GM19372 (cell line): Measurements from ENCODE around the gene NPAS3.

Source experiments
- ATAC-seq: cut with Tn5 transposase; IDR thresholded peaks from one replicate; pipeline ENCODE4 v1.9.1; 2021; ENCODE audit warnings: mild to moderate bottlenecking, low read depth, moderate library complexity; ENCODE audit not compliant: unreplicated experiment

NPAS3 gene

GRCh38 chr14:33357225-33358010 is 418.7 kb downstream of the NPAS3 start:
- no peak for ATAC-seq

DNA sequence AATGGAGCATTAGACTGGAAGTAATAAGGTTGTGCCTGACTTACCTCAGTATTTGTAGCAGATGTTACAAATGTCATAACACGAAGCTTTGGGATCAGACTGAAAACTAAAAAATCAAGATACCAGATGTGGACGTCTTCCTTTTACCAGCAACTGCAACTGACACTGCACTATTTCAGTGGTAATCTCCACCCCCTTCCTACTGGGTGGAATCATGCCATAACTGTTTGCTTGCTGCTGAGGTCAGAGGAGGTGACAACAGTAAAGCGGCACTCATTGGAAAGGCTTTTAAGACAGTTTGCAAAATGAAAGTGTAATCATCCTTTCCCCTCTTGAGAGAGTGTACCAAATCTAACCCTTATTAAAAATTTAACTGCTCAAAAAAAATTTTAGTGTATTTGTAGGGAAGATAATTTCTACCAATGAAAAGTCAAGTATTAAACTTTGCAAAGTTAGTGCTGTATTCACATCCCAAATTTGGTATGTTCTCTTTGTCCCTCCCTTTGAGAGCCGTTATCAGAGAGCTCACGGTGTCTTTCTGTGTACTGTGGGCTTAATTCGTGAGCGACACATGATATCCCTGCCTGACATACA is 420.7 kb downstream of the NPAS3 start:
- no peak for ATAC-seq

GRCh38 chr14:33362934-33363333 is 424.3 kb downstream of the NPAS3 start:
- no peak for ATAC-seq

DNA sequence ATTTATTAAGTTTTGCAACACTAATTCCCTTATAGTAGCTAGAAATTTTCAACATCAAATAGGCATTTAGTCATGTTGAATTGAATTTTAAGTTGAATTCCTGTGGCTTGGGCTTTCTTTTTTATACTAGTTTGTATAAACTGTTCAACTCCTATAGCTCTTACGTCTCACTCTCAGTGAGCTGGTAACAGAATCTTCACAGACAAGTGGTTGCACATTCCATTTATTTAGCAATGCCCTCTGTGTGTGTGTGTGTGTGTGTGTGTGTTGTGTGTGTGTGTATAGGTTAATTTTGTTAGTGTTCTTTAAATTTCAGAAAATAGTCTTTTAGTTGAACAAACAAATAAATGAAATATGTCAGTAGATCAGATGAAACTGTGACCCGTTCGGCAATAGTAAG is 425.0 kb downstream of the NPAS3 start:
- no peak for ATAC-seq

DNA sequence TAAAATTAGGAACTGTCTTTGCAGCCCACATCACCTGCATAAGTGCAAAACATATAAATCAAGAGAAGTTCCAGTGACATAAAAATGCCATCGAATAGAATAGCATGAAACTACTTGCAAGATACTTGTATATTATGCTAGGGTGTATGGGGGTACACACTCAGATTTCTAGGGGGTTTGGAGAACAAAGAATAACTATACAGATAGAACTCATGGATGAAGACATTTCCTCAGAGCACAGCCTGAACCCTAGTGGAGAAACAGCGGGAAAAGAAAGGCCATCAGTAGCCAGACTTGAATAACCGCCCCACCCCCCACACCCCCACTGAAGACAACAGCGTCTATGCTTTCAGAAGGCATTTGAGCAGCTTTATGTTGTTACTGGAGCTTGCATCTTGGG is 425.8 kb downstream of the NPAS3 start:
- ATAC-seq: no peak

- no peak for ATAC-seq
Measured at GRCh38 chr14:33369041-33369440, 430.4 kb downstream of the NPAS3 start.

- no peak for ATAC-seq
Measured at GRCh38 chr14:33369972-33370371, 431.3 kb downstream of the NPAS3 start.

GRCh38 chr14:33370426-33370825 is 431.7 kb downstream of the NPAS3 start:
- no peak for ATAC-seq

- ATAC-seq: no peak
Measured at GRCh38 chr14:33375196-33375595, 436.5 kb downstream of the NPAS3 start.

DNA sequence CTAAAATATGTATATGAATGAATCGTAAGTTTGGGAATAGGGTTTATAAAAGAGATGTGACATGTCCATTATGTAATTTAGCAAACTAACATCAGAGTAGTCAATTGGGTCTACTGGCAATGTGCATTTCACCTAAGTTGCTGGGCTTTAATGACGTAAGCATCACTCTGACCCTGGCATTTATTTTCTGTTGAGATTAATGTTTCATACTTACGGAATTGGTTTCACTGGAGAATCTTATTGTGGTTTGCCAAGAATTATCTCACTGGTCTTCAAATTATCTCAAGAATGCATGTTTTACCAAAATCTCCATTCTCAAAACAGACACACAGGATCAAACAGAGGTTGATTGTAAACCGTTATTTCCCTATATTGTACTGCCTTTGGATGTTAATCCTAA is 437.1 kb downstream of the NPAS3 start:
- ATAC-seq: no peak

GRCh38 chr14:33376510-33376909 is 437.8 kb downstream of the NPAS3 start:
- ATAC-seq: no peak

DNA sequence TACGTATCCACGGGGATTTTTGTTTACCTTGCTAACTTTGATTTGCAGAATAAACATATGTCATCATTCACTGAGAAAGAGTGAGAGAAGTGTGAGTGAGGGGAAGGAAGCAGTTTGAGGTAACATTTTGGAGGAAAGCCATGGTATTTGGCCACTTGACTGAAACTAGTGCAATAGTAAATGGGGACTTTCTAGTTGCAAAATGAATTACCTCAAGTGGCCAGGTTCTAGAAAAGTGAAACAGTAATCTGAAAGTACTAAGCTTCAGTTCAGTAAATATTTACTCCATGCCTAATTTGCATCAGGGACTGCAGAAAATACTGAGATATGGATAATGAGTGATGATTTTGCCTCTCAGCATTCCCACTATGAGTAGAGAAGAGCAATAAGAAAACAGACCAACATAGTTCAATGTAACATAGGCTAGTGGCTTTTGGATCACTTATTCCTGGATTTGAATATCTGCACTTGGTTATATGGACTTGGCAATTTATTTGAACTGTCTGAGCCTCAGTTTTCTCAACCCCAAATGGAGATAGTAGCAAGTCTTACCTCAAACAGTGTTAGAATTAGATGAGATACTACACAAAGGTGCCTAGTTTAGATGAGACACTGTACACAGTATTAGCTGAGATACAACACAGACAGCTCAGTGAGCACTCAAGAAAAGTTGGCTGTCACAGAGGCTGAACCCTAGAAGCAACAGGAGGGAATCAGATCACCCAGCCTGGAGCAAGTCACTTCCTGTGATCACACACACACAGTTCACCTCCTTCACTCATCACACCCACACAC is 439.1 kb downstream of the NPAS3 start:
- no peak for ATAC-seq

GRCh38 chr14:33381717-33382116 is 443.0 kb downstream of the NPAS3 start:
- ATAC-seq: no peak

- no peak for ATAC-seq
Measured at GRCh38 chr14:33386140-33386539, 447.5 kb downstream of the NPAS3 start.

GRCh38 chr14:33386781-33387180 is 448.1 kb downstream of the NPAS3 start:
- ATAC-seq: no peak

GRCh38 chr14:33390335-33390734 is 451.7 kb downstream of the NPAS3 start:
- ATAC-seq: no peak

DNA sequence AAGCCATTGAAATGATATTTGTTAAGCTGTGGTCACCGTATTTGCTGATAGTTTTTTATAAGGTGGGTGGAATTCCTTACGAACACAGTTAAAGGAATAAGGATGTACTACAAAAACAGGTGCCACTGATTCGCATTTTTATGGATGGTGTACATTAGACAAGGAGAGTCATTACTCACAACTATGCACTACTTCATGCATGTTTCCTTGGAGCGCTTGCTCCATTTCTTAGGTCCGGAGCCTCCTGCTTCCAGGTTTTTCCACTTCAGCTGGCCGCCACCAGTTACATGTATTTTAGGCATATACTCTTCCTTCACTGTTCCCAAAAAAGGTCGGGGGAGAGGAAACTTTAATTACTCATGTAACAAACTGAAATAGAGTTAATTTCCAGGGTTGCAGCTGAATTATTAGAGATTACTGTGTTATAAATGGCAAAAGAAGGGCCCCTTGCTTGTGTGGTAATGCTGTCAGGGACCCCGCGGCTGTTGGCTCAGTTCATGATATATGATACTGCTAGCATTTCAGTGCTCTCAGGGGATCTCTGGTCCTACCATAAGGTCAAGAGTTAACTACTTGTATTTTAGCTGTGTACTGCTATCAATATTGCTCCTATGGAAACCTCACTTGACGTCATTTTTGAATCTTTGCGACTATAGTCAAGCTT is 454.7 kb downstream of the NPAS3 start:
- ATAC-seq: no peak

DNA sequence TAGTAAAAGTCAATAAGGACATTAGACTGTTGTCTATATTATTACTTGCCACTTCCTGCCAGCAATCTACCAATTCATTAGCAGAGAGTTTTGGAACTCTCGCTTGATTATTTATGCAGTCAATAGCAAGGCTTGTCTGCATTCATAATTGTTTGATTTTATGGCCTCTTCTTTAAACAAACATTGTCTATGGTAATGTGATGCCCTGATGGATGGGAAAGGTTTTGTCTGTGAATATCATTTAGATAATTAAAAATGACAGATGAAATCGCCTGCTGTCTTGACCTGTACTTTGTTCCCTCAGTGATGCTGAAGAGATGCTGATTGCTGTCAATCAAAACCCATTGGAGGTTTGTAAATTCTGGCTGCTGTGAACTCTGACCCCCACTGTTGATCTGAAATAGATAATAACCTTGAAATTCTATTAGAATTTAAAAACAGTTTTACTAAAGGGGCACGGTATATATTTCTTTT is 455.3 kb downstream of the NPAS3 start:
- no peak for ATAC-seq

DNA sequence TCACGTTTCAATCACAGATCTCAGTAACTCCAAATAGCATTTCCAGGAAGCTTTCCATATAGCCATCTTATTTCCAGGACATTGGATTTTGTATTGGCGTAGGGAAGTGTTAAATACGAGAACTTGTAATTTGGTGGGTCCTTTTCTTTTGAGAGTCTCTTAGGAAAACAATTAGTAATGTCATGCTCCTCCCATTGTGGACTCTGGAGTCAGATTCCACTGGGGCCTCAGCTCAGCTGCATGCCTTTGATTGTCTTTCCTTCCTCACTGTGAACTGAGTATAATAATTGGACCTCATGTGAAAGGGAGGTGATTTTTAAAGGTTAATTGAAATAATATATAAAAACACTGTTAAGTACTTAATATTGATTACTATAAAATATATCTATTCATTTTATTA is 462.6 kb downstream of the NPAS3 start:
- ATAC-seq: no peak

DNA sequence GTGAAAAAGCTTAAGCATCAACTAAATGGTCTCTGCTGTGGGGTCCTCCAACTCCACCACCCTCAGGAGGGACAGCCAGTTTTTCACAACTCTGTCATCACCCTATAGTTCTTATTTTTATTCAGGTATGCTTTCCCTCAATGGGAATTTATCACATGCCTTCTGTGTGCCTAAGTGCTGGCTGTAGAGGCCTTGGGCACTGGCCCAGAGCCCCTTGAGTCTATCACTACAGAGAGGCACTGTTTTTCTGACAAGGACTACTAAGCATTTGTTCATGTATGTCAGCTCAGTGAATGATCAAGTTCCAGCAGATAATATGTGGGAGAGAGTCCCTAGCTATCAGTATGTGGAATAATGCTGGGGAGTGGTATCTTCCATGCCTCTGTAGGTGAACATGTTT is 463.9 kb downstream of the NPAS3 start:
- no peak for ATAC-seq

GRCh38 chr14:33404054-33404453 is 465.4 kb downstream of the NPAS3 start:
- no peak for ATAC-seq
